Measurements from ENCODE around the gene MIB1.

DNA sequence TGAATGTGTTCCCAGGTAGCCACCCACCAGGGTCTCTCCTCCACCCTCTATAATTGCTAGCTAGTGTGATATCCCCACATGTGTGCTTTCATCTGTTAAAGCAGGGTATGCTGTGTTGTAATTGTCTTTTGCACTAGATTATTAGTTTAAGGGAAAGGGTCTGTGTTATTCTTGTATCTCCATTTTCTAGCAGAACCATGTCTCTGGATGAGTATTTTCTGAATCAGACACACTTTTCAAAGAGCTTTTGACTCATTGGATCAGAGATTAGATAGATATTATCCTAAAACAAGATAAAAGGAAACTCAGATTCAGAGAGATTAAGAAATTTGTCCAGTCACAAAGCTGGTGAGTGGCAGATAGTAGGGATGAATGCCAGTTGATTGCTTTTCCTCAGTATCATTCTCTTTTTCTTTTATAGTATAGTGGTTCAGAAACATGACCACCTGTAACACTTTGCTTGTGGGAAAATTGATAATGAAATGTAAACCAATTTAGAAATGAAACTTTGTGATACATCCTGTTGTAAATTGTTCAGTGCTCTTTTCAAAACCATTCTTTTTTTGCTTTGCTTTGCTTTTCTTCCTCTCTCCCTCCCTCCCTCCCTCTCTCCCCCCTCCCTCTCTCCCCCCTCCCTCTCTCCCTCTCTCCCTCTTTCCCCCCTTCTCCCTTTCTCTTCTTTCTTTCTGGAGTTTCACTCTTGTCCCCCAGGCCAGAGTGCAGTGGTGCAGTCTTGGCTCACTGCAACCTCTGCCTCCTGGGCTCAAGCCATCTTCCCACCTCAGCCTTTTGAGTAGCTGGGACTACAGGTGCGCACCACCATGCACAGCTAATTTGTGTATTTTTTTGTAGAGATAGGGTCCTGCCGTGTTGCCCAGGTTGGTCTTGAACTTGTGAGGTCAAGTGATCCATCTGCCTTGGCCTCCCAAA is 7.4 kb downstream of the MIB1 start:
- TF ChIP-seq, protein P1, sequence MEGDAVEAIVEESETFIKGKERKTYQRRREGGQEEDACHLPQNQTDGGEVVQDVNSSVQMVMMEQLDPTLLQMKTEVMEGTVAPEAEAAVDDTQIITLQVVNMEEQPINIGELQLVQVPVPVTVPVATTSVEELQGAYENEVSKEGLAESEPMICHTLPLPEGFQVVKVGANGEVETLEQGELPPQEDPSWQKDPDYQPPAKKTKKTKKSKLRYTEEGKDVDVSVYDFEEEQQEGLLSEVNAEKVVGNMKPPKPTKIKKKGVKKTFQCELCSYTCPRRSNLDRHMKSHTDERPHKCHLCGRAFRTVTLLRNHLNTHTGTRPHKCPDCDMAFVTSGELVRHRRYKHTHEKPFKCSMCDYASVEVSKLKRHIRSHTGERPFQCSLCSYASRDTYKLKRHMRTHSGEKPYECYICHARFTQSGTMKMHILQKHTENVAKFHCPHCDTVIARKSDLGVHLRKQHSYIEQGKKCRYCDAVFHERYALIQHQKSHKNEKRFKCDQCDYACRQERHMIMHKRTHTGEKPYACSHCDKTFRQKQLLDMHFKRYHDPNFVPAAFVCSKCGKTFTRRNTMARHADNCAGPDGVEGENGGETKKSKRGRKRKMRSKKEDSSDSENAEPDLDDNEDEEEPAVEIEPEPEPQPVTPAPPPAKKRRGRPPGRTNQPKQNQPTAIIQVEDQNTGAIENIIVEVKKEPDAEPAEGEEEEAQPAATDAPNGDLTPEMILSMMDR (IDR thresholded peaks at IDR 0.05 in 2 of 3, conservative IDR thresholded peaks at IDR 0.05 in 1 of 3; ENCODE audit: insufficient read depth in 2 of 3, low read depth in 1 of 3, low read length in 3 of 3): no peak
- no peak for TF ChIP-seq ZBTB26 (CRISPR knock-in tag; IDR thresholded peaks at IDR 0.05)
- TF ChIP-seq SLC30A9 (CRISPR knock-in tag; IDR thresholded peaks at IDR 0.05): no peak
- no peak for TF ChIP-seq ZNF644 (tag; IDR thresholded peaks at IDR 0.05; ENCODE audit: low read depth)
- no peak for TF ChIP-seq CCAR2 (IDR thresholded peaks at IDR 0.05; ENCODE audit: low read depth, low read length)
- TF ChIP-seq MTF1 (CRISPR knock-in tag; IDR thresholded peaks at IDR 0.05; ENCODE audit: borderline replicate concordance): no peak
- TF ChIP-seq SNRNP70 (optimal IDR thresholded peaks at IDR 0.05; ENCODE audit: low read depth, low read length): no peak
- no peak for TF ChIP-seq ZNF324 (CRISPR knock-in tag; IDR thresholded peaks at IDR 0.05)
- no peak for TF ChIP-seq CUX1 (CRISPR knock-in tag; IDR thresholded peaks at IDR 0.05)
- TF ChIP-seq RBBP5 (IDR thresholded peaks at IDR 0.05; ENCODE audit: borderline replicate concordance, insufficient read depth, low read length, poor library complexity, severe bottlenecking): no peak
- no peak for TF ChIP-seq KLF16 (IDR thresholded peaks at IDR 0.05)
